ENCODE data around the gene ZNF516. TPM values are rescaled to one million over a fixed set of nuclear protein-coding genes. Genes with fewer than 3 reads are reported as not detected.
"Not testable (repeated sequence)": the region's sequence is repeated elsewhere in the genome, so short reads cannot be mapped to it uniquely, and the experiment has no call there.

Gene ZNF516
- 44.7 and 78.6 TPM in 2 replicates for total RNA-seq
- 17.0 and 26.2 TPM in 2 replicates for polyA plus RNA-seq

- Histone ChIP-seq H3K36me3 (no peaks in the 10 kb centered on the region), H3K4me1 (ENCODE audit: low read depth) (no peaks in the 10 kb centered on the region), H3K27me3 (no peaks in the 10 kb centered on the region), H3K9me3 (ENCODE audit: low read depth) (no peaks in the 10 kb centered on the region), H3K27ac (peak within 1 kb of the TSS; percentile 63), H3K4me3 (peak within 1 kb of the TSS; percentile 65)
- peak; percentile 53 to 84 for DNase-seq (ENCODE audit: low read depth in 1 of 2, low spot score in 1 of 2)
- TF ChIP-seq CTCF (IDR thresholded peaks at IDR 0.05; ENCODE audit: low read depth, low read length) = no peak
Observed at GRCh38 chr18:76495006-76495370, at the start of gene ZNF516. TSS of gene ZNF516 (minus strand) at chr18:76495242. CDS start at chr18:76443054, 52,188 bp downstream.

GRCh38 chr18:76538846-76539245 is 43.8 kb upstream of the ZNF516 start:
- H3K4me1 ChIP-seq (ENCODE audit: low read depth) = no peaks in the 10 kb centered on the region
- no peak for DNase-seq (ENCODE audit: low read depth in 1 of 2, low spot score in 1 of 2)
- no peaks in the 10 kb centered on the region for H3K9me3 ChIP-seq (ENCODE audit: low read depth)
- no peak overlapping the region for H3K27ac ChIP-seq
- no peak for TF ChIP-seq CTCF (IDR thresholded peaks at IDR 0.05; ENCODE audit: low read depth, low read length)
- no peak overlapping the region for H3K4me3 ChIP-seq
- H3K36me3 ChIP-seq = no peaks in the 10 kb centered on the region
- no peaks in the 10 kb centered on the region for H3K27me3 ChIP-seq

- TF ChIP-seq CTCF (IDR thresholded peaks at IDR 0.05; ENCODE audit: low read depth, low read length) = no peak
- Histone ChIP-seq H3K27me3 (no peaks in the 10 kb centered on the region), H3K4me1 (ENCODE audit: low read depth) (no peaks in the 10 kb centered on the region), H3K36me3 (no peaks in the 10 kb centered on the region), H3K27ac (no peak overlapping the region), H3K4me3 (no peak overlapping the region), H3K9me3 (ENCODE audit: low read depth) (no peaks in the 10 kb centered on the region)
- no peak for DNase-seq (ENCODE audit: low read depth in 1 of 2, low spot score in 1 of 2)
Observed at GRCh38 chr18:76537621-76538020, 42.6 kb upstream of the ZNF516 start.

GRCh38 chr18:76536593-76536992 is 41.6 kb upstream of the ZNF516 start:
- not testable (repeated sequence) for DNase-seq (ENCODE audit: low read depth in 1 of 2, low spot score in 1 of 2); H3K27ac ChIP-seq; H3K36me3 ChIP-seq; H3K9me3 ChIP-seq (ENCODE audit: low read depth); H3K4me3 ChIP-seq; H3K27me3 ChIP-seq; H3K4me1 ChIP-seq (ENCODE audit: low read depth)

- H3K36me3 ChIP-seq = no peaks in the 10 kb centered on the region
- no peaks in the 10 kb centered on the region for H3K27me3 ChIP-seq
- no peaks in the 10 kb centered on the region for H3K9me3 ChIP-seq (ENCODE audit: low read depth)
- TF ChIP-seq CTCF (IDR thresholded peaks at IDR 0.05; ENCODE audit: low read depth, low read length) = no peak
- DNase-seq (ENCODE audit: low read depth in 1 of 2, low spot score in 1 of 2) = no peak
- H3K27ac ChIP-seq = no peak overlapping the region
- H3K4me3 ChIP-seq = no peak overlapping the region
- peaks cover 14% of the 10 kb centered on the region for H3K4me1 ChIP-seq (ENCODE audit: low read depth)
Observed at GRCh38 chr18:76532875-76533274, 37.8 kb upstream of the ZNF516 start.

GRCh38 chr18:76530846-76531245 is 35.8 kb upstream of the ZNF516 start:
- H3K36me3 ChIP-seq = no peaks in the 10 kb centered on the region

More at GRCh38 chr18:76530846-76531245, 35.8 kb upstream of the ZNF516 start:
- Histone ChIP-seq H3K4me1 (ENCODE audit: low read depth) (peaks cover 16% of the 10 kb centered on the region), H3K4me3 (no peak overlapping the region), H3K9me3 (ENCODE audit: low read depth) (no peaks in the 10 kb centered on the region), H3K27ac (no peak overlapping the region), H3K27me3 (no peaks in the 10 kb centered on the region)
- no peak for TF ChIP-seq CTCF (IDR thresholded peaks at IDR 0.05; ENCODE audit: low read depth, low read length)
- no peak for DNase-seq (ENCODE audit: low read depth in 1 of 2, low spot score in 1 of 2)
